Hepatocyte (in vitro differentiated cells): Measurements from ENCODE around the gene GAS2.

Experiments
- EZH2 ChIP-seq: fragments of 200-600 bp; sonication (generic); IDR thresholded peaks from 2 replicates; pipeline ENCODE4 v1.6.1; 2016; ENCODE audit warnings: antibody characterized with exemption, mild to moderate bottlenecking, borderline replicate concordance
- EZH2phosphoT487 ChIP-seq: fragments of 200-600 bp; sonication (generic); IDR thresholded peaks from one replicate; pipeline ENCODE4 v1.6.1; 2018; ENCODE audit warnings: antibody characterized with exemption, mild to moderate bottlenecking, low read depth, moderate library complexity; ENCODE audit not compliant: unreplicated experiment, severe bottlenecking
- TF ChIP-seq, protein P1 (sequence below): fragments of 200-600 bp; sonication (generic); IDR thresholded peaks from 2 replicates; pipeline ENCODE4 v1.5.1; 2016; ENCODE audit warnings: antibody characterized with exemption, mild to moderate bottlenecking; ENCODE audit not compliant: poor library complexity

DNA sequence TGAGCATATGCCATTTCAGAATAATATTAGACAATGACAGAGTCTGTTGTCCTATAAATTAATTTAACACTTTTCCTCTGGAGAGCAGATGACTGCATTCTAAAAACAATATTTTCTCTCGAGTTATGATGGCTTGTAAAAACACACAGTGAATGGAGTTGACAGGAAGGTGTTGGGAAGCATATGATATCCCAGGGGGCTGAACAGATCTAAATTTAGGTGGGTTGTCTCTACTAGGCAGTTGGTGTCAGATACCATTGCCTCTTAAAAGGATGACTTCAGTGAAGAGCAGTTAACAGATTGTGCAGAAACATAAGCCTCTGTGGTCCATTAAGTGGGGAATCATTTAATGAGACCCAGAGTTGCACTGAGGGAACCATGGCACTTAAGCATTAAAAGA, 132.5 kb downstream of the GAS2 start:
- TF ChIP-seq, protein P1, sequence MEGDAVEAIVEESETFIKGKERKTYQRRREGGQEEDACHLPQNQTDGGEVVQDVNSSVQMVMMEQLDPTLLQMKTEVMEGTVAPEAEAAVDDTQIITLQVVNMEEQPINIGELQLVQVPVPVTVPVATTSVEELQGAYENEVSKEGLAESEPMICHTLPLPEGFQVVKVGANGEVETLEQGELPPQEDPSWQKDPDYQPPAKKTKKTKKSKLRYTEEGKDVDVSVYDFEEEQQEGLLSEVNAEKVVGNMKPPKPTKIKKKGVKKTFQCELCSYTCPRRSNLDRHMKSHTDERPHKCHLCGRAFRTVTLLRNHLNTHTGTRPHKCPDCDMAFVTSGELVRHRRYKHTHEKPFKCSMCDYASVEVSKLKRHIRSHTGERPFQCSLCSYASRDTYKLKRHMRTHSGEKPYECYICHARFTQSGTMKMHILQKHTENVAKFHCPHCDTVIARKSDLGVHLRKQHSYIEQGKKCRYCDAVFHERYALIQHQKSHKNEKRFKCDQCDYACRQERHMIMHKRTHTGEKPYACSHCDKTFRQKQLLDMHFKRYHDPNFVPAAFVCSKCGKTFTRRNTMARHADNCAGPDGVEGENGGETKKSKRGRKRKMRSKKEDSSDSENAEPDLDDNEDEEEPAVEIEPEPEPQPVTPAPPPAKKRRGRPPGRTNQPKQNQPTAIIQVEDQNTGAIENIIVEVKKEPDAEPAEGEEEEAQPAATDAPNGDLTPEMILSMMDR = no peak
- no peak for TF ChIP-seq EZH2
- TF ChIP-seq EZH2phosphoT487 = no peak
